ENCODE results near the gene CTBP2.

The CTBP2 gene

GRCh38 chr10:124957404-124957947 lies 202.9 kb downstream of the CTBP2 start:
- no peak overlapping the region for H3K4me3 ChIP-seq (replicated peaks in 1 of 2; ENCODE audit: low read depth in 2 of 2, low read length in 2 of 2)
- no peak for DNase-seq (ENCODE audit: low read depth in 2 of 2)
- TF ChIP-seq CTCF (IDR thresholded peaks at IDR 0.05; ENCODE audit: low read depth, low read length): no peak

- no peak overlapping the region for H3K4me3 ChIP-seq (replicated peaks in 1 of 2; ENCODE audit: low read depth in 2 of 2, low read length in 2 of 2)
- DNase-seq (ENCODE audit: low read depth in 2 of 2): no peak
- TF ChIP-seq CTCF (IDR thresholded peaks at IDR 0.05; ENCODE audit: low read depth, low read length): no peak
Observed at GRCh38 chr10:124956764-124957163, 203.6 kb downstream of the CTBP2 start.

GRCh38 chr10:124955868-124956267 lies 204.5 kb downstream of the CTBP2 start:
- no peak for DNase-seq (ENCODE audit: low read depth in 2 of 2)
- TF ChIP-seq CTCF (IDR thresholded peaks at IDR 0.05; ENCODE audit: low read depth, low read length): no peak
- no peak overlapping the region for H3K4me3 ChIP-seq (replicated peaks in 1 of 2; ENCODE audit: low read depth in 2 of 2, low read length in 2 of 2)

- peak in 1 of 2 donors; percentile 17 for DNase-seq (ENCODE audit: low read depth in 2 of 2)
- no peak overlapping the region for H3K4me3 ChIP-seq (replicated peaks in 1 of 2; ENCODE audit: low read depth in 2 of 2, low read length in 2 of 2)
- no peak for TF ChIP-seq CTCF (IDR thresholded peaks at IDR 0.05; ENCODE audit: low read depth, low read length)
Observed at GRCh38 chr10:124955243-124955642, 205.1 kb downstream of the CTBP2 start.

GRCh38 chr10:124953421-124953820 lies 206.9 kb downstream of the CTBP2 start:
- DNase-seq (ENCODE audit: low read depth in 2 of 2): no peak
- no peak overlapping the region for H3K4me3 ChIP-seq (replicated peaks in 1 of 2; ENCODE audit: low read depth in 2 of 2, low read length in 2 of 2)
- no peak for TF ChIP-seq CTCF (IDR thresholded peaks at IDR 0.05; ENCODE audit: low read depth, low read length)

GRCh38 chr10:124952123-124952522 lies 208.2 kb downstream of the CTBP2 start:
- TF ChIP-seq CTCF (IDR thresholded peaks at IDR 0.05; ENCODE audit: low read depth, low read length): no peak
- H3K4me3 ChIP-seq (replicated peaks in 1 of 2; ENCODE audit: low read depth in 2 of 2, low read length in 2 of 2): no peak overlapping the region
- DNase-seq (ENCODE audit: low read depth in 2 of 2): no peak

GRCh38 chr10:124949543-124949942 lies 210.8 kb downstream of the CTBP2 start:
- DNase-seq (ENCODE audit: low read depth in 2 of 2): peak; percentile 29 to 68
- no peak for TF ChIP-seq CTCF (IDR thresholded peaks at IDR 0.05; ENCODE audit: low read depth, low read length)
- H3K4me3 ChIP-seq (replicated peaks in 1 of 2; ENCODE audit: low read depth in 2 of 2, low read length in 2 of 2): no peak overlapping the region
